Activated naive CD8-positive, alpha-beta T cell (primary cell): ENCODE measurements around the gene CABYR.

ENCODE experiments used
- H3K27ac Mint-ChIP-seq: one replicate; pipeline ENCODE4 v1.8.0; 2021; ENCODE audit warnings: mixed read lengths
- H3K27me3 Mint-ChIP-seq: one replicate; pipeline ENCODE4 v1.8.0; 2021; ENCODE audit warnings: mixed read lengths
- H3K36me3 Mint-ChIP-seq: one replicate; pipeline ENCODE4 v1.8.0; 2021; ENCODE audit warnings: mixed read lengths
- H3K4me1 Mint-ChIP-seq: one replicate; pipeline ENCODE4 v1.8.0; 2021; ENCODE audit warnings: low read depth, mixed read lengths
- H3K4me3 Mint-ChIP-seq: one replicate; pipeline ENCODE4 v1.8.0; 2021; ENCODE audit warnings: mild to moderate bottlenecking, mixed read lengths
- H3K9me3 Mint-ChIP-seq: one replicate; pipeline ENCODE4 v1.8.0; 2021; ENCODE audit warnings: low read depth, mixed read lengths

Gene CABYR

DNA sequence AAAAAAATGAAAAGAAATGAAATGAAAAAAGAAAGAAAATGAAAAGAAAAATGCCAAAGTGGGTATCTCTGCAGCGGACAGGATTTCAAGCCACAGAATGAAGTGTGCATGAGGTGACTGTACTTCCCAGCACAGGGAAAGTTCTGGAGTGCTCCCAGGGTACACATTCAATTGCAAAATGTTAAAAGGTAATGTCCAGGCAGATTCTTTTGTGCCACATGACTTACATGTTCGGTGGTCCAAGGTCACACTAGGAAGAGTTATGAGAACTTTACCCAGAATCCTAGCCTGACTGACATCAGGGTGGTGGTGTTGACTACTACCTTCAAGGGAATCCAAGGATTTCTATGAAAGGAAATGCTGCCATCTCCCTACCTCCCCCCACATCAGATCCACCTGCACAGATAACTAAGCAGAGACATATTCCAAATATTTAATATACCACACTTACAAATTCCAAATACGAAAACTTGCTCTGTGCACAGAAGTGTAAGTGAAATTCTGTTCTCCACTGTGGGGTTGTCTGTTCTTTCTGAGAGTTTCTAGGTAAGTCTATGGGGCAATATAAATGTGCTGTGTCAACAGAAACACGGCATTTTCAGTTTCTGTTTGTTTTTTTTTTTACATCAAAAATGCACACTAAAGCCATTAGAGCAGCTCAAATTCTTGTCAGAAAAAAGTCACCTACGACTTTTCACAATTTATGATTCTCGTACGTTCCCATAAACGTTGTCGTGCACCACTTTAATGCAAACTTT is 56.6 kb downstream of the CABYR start:
- no peaks in the 10 kb centered on the region for H3K4me1 Mint-ChIP-seq
- H3K27ac Mint-ChIP-seq, result no peak overlapping the region
- no peaks in the 10 kb centered on the region for H3K27me3 Mint-ChIP-seq
- H3K36me3 Mint-ChIP-seq, result no peaks in the 10 kb centered on the region
- no peaks in the 10 kb centered on the region for H3K9me3 Mint-ChIP-seq
- no peak overlapping the region for H3K4me3 Mint-ChIP-seq

DNA sequence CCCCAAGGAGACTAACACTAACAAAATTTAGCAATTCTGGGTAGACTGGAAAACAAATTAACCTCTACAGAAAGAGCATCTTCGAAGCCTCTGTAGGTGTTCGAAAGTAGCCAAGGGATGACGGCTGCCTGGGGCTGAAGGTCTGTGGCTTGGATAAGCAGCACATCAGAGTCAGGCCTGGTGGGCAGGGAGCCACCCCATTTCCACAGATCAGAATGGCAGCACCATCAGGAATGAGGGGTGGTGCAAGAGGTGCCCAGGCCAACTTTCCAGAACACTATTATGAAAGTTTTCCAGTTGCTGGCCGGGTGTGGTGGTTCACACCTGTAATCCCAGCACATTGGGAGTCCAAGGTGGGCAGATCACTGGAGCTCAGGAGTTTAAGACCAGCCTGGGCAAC is 57.9 kb downstream of the CABYR start:
- H3K4me1 Mint-ChIP-seq, result no peaks in the 10 kb centered on the region
- no peak overlapping the region for H3K4me3 Mint-ChIP-seq
- H3K27me3 Mint-ChIP-seq, result no peaks in the 10 kb centered on the region
- H3K36me3 Mint-ChIP-seq, result no peaks in the 10 kb centered on the region
- no peaks in the 10 kb centered on the region for H3K9me3 Mint-ChIP-seq
- H3K27ac Mint-ChIP-seq, result no peak overlapping the region

- no peak overlapping the region for H3K27ac Mint-ChIP-seq
- H3K36me3 Mint-ChIP-seq, result no peaks in the 10 kb centered on the region
- H3K4me1 Mint-ChIP-seq, result no peaks in the 10 kb centered on the region
- H3K9me3 Mint-ChIP-seq, result no peaks in the 10 kb centered on the region
- H3K27me3 Mint-ChIP-seq, result no peaks in the 10 kb centered on the region
- H3K4me3 Mint-ChIP-seq, result no peak overlapping the region
Measured at GRCh38 chr18:24197412-24197811, 58.5 kb downstream of the CABYR start.

DNA sequence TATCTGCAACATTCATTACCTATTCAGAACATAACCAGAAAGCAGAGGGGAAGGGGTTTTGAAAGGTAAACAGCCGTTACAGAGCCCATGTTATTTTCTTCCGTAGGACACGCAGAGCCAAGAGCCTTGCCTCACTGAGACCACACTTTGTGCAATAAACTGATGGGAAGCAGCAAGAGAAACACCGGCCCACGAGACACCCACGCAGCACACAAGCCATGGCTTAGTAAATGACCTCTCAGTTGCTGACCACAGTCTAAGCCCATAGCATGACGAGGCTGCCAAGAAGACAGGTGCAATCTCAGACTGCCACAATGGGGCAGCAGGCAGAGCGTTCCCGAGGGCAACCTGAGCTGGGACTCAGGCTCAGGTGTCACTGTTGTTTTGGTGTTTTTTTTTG is 59.6 kb downstream of the CABYR start:
- Mint-ChIP-seq H3K9me3 (no peaks in the 10 kb centered on the region), H3K4me1 (no peaks in the 10 kb centered on the region), H3K27me3 (no peaks in the 10 kb centered on the region), H3K36me3 (no peaks in the 10 kb centered on the region), H3K4me3 (no peak overlapping the region), H3K27ac (no peak overlapping the region)

DNA sequence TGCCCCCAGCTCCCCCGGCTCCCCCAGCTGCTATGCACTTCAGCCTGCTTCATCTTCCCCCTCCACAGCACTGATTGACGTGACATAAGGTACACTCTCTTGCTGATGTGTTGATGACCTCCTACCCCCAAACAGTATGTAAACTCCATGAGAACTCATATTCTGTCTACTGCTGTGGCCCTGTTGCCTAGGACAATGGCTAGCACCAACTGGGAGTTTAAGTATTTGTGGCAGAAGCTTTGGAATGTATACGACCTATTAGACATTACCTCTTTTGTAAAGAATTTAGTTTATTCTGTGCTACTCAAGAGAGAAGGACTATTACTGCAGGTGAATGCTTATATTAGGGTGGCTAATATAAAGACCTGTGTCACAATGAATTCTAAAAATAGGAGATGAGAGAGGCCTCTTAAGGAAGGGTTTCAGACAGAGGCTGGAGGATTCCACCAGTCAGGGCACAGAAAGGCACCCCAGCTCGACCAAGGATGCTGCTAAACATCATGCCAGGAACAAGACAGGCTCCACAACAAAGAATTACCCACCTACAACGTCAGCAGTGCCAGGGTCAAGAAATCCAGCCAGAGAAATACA is 60.6 kb downstream of the CABYR start:
- H3K9me3 Mint-ChIP-seq, result no peaks in the 10 kb centered on the region
- H3K4me1 Mint-ChIP-seq, result no peaks in the 10 kb centered on the region
- H3K27me3 Mint-ChIP-seq, result no peaks in the 10 kb centered on the region
- no peak overlapping the region for H3K4me3 Mint-ChIP-seq
- H3K27ac Mint-ChIP-seq, result no peak overlapping the region
- H3K36me3 Mint-ChIP-seq, result no peaks in the 10 kb centered on the region

DNA sequence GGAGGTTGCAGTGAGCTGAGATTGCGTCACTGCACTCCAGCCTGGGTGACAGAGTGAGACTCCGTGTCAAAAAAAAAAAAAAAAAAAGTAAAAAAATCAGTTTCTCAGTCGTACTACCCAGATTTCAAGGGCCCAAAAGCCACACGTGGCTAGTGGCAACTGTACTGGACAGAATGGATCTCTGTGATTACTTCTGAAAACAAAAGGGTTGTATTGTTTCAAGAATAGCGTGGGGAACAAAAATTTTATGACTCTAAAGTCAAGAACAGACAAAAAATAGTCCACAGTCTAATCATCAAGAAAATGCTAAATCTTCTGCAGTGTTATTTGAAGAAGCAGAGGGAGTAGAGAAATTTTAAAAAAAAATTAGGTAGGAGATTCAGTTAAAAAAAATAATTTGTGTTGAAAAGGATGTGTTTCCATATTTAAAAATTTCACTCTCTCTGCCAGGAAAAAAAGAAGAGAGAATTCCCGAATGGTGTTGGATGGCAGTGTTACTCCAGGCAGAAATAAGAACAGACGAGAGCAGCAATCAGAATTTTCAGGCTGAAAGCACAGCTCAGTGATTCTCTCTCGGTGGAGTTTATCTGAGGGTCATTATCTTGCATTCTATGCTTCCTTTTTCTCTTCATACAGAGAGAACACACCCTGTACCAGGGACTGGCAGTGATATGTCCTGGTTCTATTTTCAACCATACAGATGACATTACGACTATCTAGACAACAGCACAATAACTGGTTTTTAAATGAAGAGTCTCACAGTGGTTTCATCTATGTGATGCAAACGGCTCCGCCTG is 61.8 kb downstream of the CABYR start:
- H3K4me1 Mint-ChIP-seq, result no peaks in the 10 kb centered on the region
- no peaks in the 10 kb centered on the region for H3K9me3 Mint-ChIP-seq
- H3K27me3 Mint-ChIP-seq, result no peaks in the 10 kb centered on the region
- no peak overlapping the region for H3K27ac Mint-ChIP-seq
- H3K36me3 Mint-ChIP-seq, result no peaks in the 10 kb centered on the region
- no peak overlapping the region for H3K4me3 Mint-ChIP-seq

GRCh38 chr18:24201699-24202687 is 63.1 kb downstream of the CABYR start:
- H3K36me3 Mint-ChIP-seq, result peaks cover 4% of the 10 kb centered on the region
- H3K4me1 Mint-ChIP-seq, result no peaks in the 10 kb centered on the region
- peaks cover 3% of the 10 kb centered on the region for H3K27me3 Mint-ChIP-seq
- H3K27ac Mint-ChIP-seq, result no peak overlapping the region
- H3K9me3 Mint-ChIP-seq, result no peaks in the 10 kb centered on the region
- H3K4me3 Mint-ChIP-seq, result no peak overlapping the region

DNA sequence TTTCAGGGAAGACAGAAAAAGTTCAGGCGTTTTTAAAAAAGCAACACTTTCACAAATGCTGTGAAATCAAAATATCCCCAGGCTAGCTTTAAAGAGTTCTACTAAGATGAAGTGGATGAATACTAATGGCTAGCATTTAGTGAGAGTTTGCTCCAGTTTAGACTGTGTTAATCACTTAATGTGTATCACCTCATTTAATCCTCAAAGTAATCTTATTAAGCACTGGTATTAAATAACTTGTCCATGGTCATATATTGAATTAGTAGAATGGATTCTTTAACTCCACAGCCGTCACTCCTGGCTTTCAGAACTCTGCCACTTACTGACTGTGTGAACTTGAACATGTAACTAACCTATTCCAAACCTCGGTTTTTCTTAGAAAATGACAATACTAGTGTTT is 66.0 kb downstream of the CABYR start:
- Mint-ChIP-seq H3K27ac (no peak overlapping the region), H3K9me3 (no peaks in the 10 kb centered on the region), H3K36me3 (peaks cover 4% of the 10 kb centered on the region), H3K27me3 (peaks cover 3% of the 10 kb centered on the region), H3K4me1 (no peaks in the 10 kb centered on the region), H3K4me3 (no peak overlapping the region)

DNA sequence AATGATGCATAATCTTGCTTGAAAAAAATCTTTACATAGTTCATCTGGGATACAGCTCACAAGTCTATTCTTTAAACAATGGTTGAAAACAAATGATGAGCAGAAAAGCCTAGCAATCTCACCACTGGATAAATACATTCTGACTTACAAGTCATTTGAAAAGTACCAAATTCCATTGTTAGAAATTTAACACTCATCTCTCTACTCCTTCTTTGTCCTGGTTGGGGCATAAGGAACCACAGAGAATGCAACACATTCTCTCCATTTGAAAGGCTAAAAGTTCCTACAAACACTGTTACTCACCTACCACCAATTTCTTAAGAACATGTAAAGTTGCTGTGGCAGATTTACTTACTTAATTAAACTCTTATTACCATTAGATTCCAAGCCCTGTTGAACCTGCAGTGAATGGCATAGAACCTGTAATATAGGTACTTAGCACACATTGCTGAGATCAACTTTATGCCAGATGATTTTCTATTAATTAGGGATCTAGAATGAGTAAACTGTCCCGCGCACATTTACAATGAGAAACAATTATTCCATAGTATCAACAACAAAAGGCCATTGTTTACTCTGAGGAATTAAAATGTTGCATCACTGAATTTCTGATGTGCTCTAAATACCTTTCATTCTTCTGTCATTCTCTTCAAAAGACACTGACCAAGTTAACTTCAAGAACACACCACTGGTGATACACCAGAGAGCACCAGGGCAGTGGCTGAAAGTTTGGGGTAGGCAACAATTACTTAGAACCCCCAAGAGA is 69.6 kb downstream of the CABYR start:
- H3K4me3 Mint-ChIP-seq, result no peak overlapping the region
- no peaks in the 10 kb centered on the region for H3K4me1 Mint-ChIP-seq
- H3K9me3 Mint-ChIP-seq, result no peaks in the 10 kb centered on the region
- H3K27ac Mint-ChIP-seq, result no peak overlapping the region
- peaks cover 6% of the 10 kb centered on the region for H3K36me3 Mint-ChIP-seq
- peaks cover 3% of the 10 kb centered on the region for H3K27me3 Mint-ChIP-seq

GRCh38 chr18:24209558-24209957 is 70.7 kb downstream of the CABYR start:
- no peak overlapping the region for H3K4me3 Mint-ChIP-seq
- no peaks in the 10 kb centered on the region for H3K4me1 Mint-ChIP-seq
- no peak overlapping the region for H3K27ac Mint-ChIP-seq
- peaks cover 3% of the 10 kb centered on the region for H3K27me3 Mint-ChIP-seq
- peaks cover 6% of the 10 kb centered on the region for H3K36me3 Mint-ChIP-seq
- H3K9me3 Mint-ChIP-seq, result no peaks in the 10 kb centered on the region
